ENCODE data around the gene RBBP6. TPM values are rescaled to one million over a fixed set of nuclear protein-coding genes. Genes with fewer than 3 reads are reported as not detected.
"Not testable (repeated sequence)": the region's sequence is repeated elsewhere in the genome, so short reads cannot be mapped to it uniquely, and the experiment has no call there.

The RBBP6 gene
- 100 to 1,000 TPM; 155 to 219 (median 173) TPM for total RNA-seq
- total RNA-seq (2013) = 100 TPM

DNA sequence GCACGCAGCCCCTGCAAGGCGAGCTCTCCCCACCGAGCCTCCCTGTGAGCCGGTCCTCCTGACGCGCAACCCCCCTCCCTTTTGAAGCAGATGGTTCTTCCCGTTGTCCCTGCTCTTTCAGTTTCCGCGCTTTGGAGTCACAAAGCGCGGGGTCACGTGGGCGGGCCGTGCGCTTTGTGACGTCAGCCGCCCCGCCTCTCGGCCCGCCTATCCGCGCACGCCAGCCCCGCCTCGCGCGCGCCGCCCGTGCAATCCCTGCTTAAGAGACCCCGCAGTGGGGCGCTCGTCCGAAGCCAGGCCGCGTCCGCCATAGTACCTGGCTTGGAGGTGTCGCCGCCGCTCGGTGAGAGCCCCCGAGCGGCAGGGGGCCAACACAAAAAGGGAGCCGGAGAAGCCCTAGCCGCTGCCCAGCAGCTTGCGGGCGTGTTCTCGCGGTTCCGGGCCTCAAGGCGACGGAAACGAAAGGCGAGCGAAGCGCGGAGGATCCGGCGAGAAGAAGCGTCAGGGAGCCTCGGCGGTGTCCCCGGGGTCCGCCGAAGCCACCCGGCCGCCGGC lies at the start of gene RBBP6:
Gene RBBP6, plus strand, starts transcription at position 272 of the 555 bp plus-strand sequence. CDS start 1,061 bp downstream, outside the sequence.
- ATAC-seq = peak; percentile 85 to 98 (median 90)
- Mint-ChIP-seq H3K9me3 (no peaks in the 10 kb centered on the region), H3K4me1 (peaks cover 43 to 44% of the 10 kb centered on the region in 2 donors), H3K36me3 (no peaks in the 10 kb centered on the region), H3K4me3 (peak within 1 kb of the TSS; percentile 100), H3K27me3 (ENCODE audit: low read depth in 2 of 2) (no peaks in the 10 kb centered on the region), H3K27ac (peak within 1 kb of the TSS; percentile 99)
- H3K4me3 ChIP-seq (ENCODE audit: low read length) = peak within 1 kb of the TSS; percentile 97
- peak within 1 kb of the TSS; percentile 100 for H3K27ac ChIP-seq (ENCODE audit: low read length)
- no peaks in the 10 kb centered on the region for H3K36me3 ChIP-seq (ENCODE audit: control insufficient read depth, insufficient read depth, low read length)
- under 1% methylated on average over 68 of the region's 68 CpGs for WGBS (ENCODE audit: insufficient coverage)
- intact Hi-C loops (cut with micrococcal nuclease) = loop anchor here (10.0 kb wide), 1 partner anchor 195 kb away; no protein-coding TSS in a partner anchor
- no peaks in the 10 kb centered on the region for H3K27me3 ChIP-seq (ENCODE audit: control insufficient read depth, insufficient read depth, low read length)
- peak; percentile 95 to 97 for DNase-seq
- peak; percentile 18 for TF ChIP-seq CTCF (IDR thresholded peaks at IDR 0.05)
- H3K4me1 ChIP-seq (ENCODE audit: control insufficient read depth, insufficient read depth, low read length) = peaks cover 20% of the 10 kb centered on the region
- no peaks in the 10 kb centered on the region for H3K9me3 ChIP-seq (ENCODE audit: control insufficient read depth, insufficient read depth, low read length)

DNA sequence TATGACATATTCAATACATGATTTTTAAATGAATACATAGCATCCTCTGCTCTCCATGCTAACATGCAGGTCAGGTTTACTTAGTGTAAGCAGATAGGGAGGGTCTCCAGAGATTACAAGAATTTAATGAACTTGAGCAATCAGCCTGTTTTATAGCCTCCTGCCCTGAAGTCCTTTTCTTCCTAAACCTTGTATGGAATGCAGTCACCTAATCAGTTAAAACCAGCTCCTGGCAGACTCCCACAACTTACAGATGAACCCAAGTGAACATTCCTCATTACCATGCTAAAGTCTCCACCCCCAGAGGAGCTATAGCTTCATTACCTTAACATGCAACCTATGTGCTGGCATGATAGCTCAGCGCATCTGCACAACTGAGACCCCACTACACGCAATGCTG lies 48.5 kb upstream of the RBBP6 start:
- no peak overlapping the region for H3K27ac ChIP-seq (ENCODE audit: low read length)
- Mint-ChIP-seq H3K36me3 (no peaks in the 10 kb centered on the region), H3K27ac (no peak overlapping the region), H3K9me3 (no peaks in the 10 kb centered on the region), H3K4me1 (no peaks in the 10 kb centered on the region), H3K27me3 (ENCODE audit: low read depth in 2 of 2) (peaks cover 0 to 10% of the 10 kb centered on the region in 2 donors), H3K4me3 (no peak overlapping the region)
- no peak overlapping the region for H3K4me3 ChIP-seq (ENCODE audit: low read length)
- intact Hi-C loops (cut with micrococcal nuclease) = no loop called here
- H3K36me3 ChIP-seq (ENCODE audit: control insufficient read depth, insufficient read depth, low read length) = no peaks in the 10 kb centered on the region
- 93% methylated on average over 2 of the region's 2 CpGs for WGBS (ENCODE audit: insufficient coverage)
- H3K4me1 ChIP-seq (ENCODE audit: control insufficient read depth, insufficient read depth, low read length) = no peaks in the 10 kb centered on the region
- DNase-seq (no peak), ATAC-seq (no peak)
- no peaks in the 10 kb centered on the region for H3K9me3 ChIP-seq (ENCODE audit: control insufficient read depth, insufficient read depth, low read length)
- TF ChIP-seq CTCF (IDR thresholded peaks at IDR 0.05) = no peak
- H3K27me3 ChIP-seq (ENCODE audit: control insufficient read depth, insufficient read depth, low read length) = no peaks in the 10 kb centered on the region

GRCh38 chr16:24491731-24492130 lies 47.6 kb upstream of the RBBP6 start:
- no peaks in the 10 kb centered on the region for H3K36me3 ChIP-seq (ENCODE audit: control insufficient read depth, insufficient read depth, low read length)
- H3K9me3 ChIP-seq (ENCODE audit: control insufficient read depth, insufficient read depth, low read length) = no peaks in the 10 kb centered on the region
- H3K4me1 ChIP-seq (ENCODE audit: control insufficient read depth, insufficient read depth, low read length) = no peaks in the 10 kb centered on the region
- intact Hi-C loops (cut with micrococcal nuclease) = no loop called here
- H3K27ac ChIP-seq (ENCODE audit: low read length) = no peak overlapping the region
- no peaks in the 10 kb centered on the region for H3K27me3 ChIP-seq (ENCODE audit: control insufficient read depth, insufficient read depth, low read length)
- ATAC-seq = no peak
- no peak overlapping the region for H3K4me3 ChIP-seq (ENCODE audit: low read length)
- no peak for DNase-seq
- no peak overlapping the region for H3K4me3 Mint-ChIP-seq
- no peak for TF ChIP-seq CTCF (IDR thresholded peaks at IDR 0.05)
- WGBS (ENCODE audit: insufficient coverage) = 84% methylated on average over 1 of the region's 2 CpGs
- H3K4me1 Mint-ChIP-seq = no peaks in the 10 kb centered on the region
- H3K9me3 Mint-ChIP-seq = no peaks in the 10 kb centered on the region
- no peak overlapping the region for H3K27ac Mint-ChIP-seq
- H3K36me3 Mint-ChIP-seq = no peaks in the 10 kb centered on the region
- peaks cover 0 to 10% of the 10 kb centered on the region in 2 donors for H3K27me3 Mint-ChIP-seq (ENCODE audit: low read depth in 2 of 2)

GRCh38 chr16:24493821-24494220 lies 45.5 kb upstream of the RBBP6 start:
- Mint-ChIP-seq H3K4me3 (no peak overlapping the region), H3K36me3 (no peaks in the 10 kb centered on the region), H3K27me3 (ENCODE audit: low read depth in 2 of 2) (peaks cover 0 to 10% of the 10 kb centered on the region in 2 donors), H3K4me1 (no peaks in the 10 kb centered on the region), H3K9me3 (no peaks in the 10 kb centered on the region), H3K27ac (no peak overlapping the region)
- no peak for DNase-seq
- no peaks in the 10 kb centered on the region for H3K9me3 ChIP-seq (ENCODE audit: control insufficient read depth, insufficient read depth, low read length)
- no peak for ATAC-seq
- intact Hi-C loops (cut with micrococcal nuclease) = no loop called here
- H3K4me3 ChIP-seq (ENCODE audit: low read length) = no peak overlapping the region
- TF ChIP-seq CTCF (IDR thresholded peaks at IDR 0.05) = no peak
- 90% methylated on average over 7 of the region's 7 CpGs for WGBS (ENCODE audit: insufficient coverage)
- H3K4me1 ChIP-seq (ENCODE audit: control insufficient read depth, insufficient read depth, low read length) = no peaks in the 10 kb centered on the region
- H3K27ac ChIP-seq (ENCODE audit: low read length) = no peak overlapping the region
- no peaks in the 10 kb centered on the region for H3K36me3 ChIP-seq (ENCODE audit: control insufficient read depth, insufficient read depth, low read length)
- H3K27me3 ChIP-seq (ENCODE audit: control insufficient read depth, insufficient read depth, low read length) = no peaks in the 10 kb centered on the region

DNA sequence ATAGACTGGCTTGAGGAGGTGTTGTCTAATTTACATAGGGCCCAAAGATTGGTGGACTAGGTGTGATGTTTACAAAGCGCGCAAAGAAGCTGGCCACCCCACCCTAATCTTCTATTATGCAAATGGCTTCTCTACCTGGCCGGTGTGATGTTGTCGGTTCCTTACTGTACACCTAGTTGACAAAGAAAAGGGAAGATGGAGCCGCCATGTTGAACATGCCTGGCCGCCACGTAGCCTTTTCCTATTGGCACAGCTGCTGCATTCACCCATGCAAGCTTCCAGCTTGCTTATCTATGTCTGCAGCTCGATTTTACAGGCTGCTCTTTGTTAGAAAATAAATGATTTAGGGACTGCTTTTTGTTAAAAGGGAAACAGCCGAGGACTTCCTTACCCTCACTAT lies 44.2 kb upstream of the RBBP6 start:
- WGBS (ENCODE audit: insufficient coverage) = 77% methylated on average over 8 of the region's 9 CpGs
- H3K4me3 Mint-ChIP-seq; intact Hi-C loops (cut with micrococcal nuclease); H3K4me3 ChIP-seq (ENCODE audit: low read length); H3K9me3 Mint-ChIP-seq; H3K27me3 Mint-ChIP-seq (ENCODE audit: low read depth in 2 of 2); H3K4me1 Mint-ChIP-seq; ATAC-seq; H3K27ac ChIP-seq (ENCODE audit: low read length); H3K36me3 Mint-ChIP-seq; H3K27ac Mint-ChIP-seq; H3K36me3 ChIP-seq (ENCODE audit: control insufficient read depth, insufficient read depth, low read length); H3K4me1 ChIP-seq (ENCODE audit: control insufficient read depth, insufficient read depth, low read length); H3K27me3 ChIP-seq (ENCODE audit: control insufficient read depth, insufficient read depth, low read length); DNase-seq; H3K9me3 ChIP-seq (ENCODE audit: control insufficient read depth, insufficient read depth, low read length): not testable (repeated sequence)
